Upper lobe of right lung (tissue), 1 donor: ENCODE measurements around the gene SDHD. TPM values are rescaled to one million over a fixed set of nuclear protein-coding genes. Genes with fewer than 3 reads are reported as not detected.

Experiments
- ATAC-seq: fragments of 200-7000 bp; cut with Tn5 transposase; one replicate; pipeline ENCODE4 v1.9.1; 2020; ENCODE audit warnings: mild to moderate bottlenecking, moderate library complexity
- DNase-seq: peaks from one replicate; pipeline ENCODE4 v3.0.0-alpha.2; 2020
- H3K27ac ChIP-seq: fragments of 200-600 bp; one replicate; pipeline ENCODE4 v1.8.0; 2022
- H3K27me3 ChIP-seq: fragments of 200-600 bp; one replicate; pipeline ENCODE4 v1.8.0; 2022; ENCODE audit warnings: mild to moderate bottlenecking
- H3K36me3 ChIP-seq: fragments of 200-600 bp; one replicate; pipeline ENCODE4 v1.8.0; 2022
- H3K4me1 ChIP-seq: fragments of 200-600 bp; one replicate; pipeline ENCODE4 v1.8.0; 2022
- H3K4me3 ChIP-seq: fragments of 200-600 bp; one replicate; pipeline ENCODE4 v1.8.0; 2022; ENCODE audit warnings: mild to moderate bottlenecking
- H3K9me3 ChIP-seq: fragments of 200-600 bp; one replicate; pipeline ENCODE4 v1.8.0; 2022
- intact Hi-C: fragments of 100-400 bp; cut with DNase I; formaldehyde crosslinking; loops from one replicate; pipeline ENCODE4 v1.11.0; 2022
- total RNA-seq: library from RNA; stranded (reverse); fragmentation: NEBNext Ultra II Directional; extraction: Animal tissue kit (Norgen Biotek cat#: 25700); gene quantifications from one replicate; pipeline ENCODE4 v1.2.1, GENCODE V29; 2021
- TF ChIP-seq, protein P1 (sequence below): fragments of 200-600 bp; IDR thresholded peaks from one replicate; pipeline ENCODE4 v1.8.0; 2022; ENCODE audit warnings: antibody characterized with exemption
- donor health status: DM: no; HTN: yes; CAD: no; lungs with severe emphysema.

Gene SDHD
- total RNA-seq, 1 donor from 2014 or later, result 90.1 TPM

DNA sequence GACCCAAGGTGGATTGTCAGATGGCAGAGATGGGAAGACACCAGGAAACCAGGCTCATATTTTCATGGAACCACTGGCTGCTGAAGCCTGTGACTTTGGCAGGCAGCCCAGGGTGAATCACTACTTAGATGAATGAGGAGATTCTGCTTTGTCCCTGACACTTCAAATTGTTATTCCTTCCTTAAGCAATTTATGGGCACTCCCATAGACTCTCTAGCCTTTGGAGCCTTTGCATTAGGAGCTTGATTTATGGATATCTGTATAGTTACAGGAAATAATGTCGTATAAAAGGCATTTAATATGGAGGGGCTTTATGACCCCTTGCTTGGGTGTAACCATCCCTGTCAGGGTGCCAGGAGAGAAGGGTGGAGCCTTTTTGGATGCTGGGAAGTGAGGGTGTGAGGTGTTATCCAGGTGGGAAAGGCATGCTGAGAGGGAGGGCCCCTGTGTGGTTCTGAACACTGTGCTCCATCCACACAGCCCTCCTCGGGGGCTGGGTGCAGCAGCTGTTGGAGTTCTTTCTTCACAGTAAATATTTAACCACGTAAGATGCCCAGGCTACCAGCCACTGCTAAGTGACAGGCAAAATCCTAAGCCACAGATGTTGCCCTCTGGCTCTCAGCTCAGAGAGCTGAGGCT lies 41.9 kb downstream of the SDHD start:
- intact Hi-C loops, result no loop called here
- Histone ChIP-seq H3K27me3 (no peaks in the 10 kb centered on the region), H3K4me1 (peaks cover 6% of the 10 kb centered on the region), H3K9me3 (no peaks in the 10 kb centered on the region), H3K27ac (no peak overlapping the region), H3K4me3 (no peak overlapping the region), H3K36me3 (no peaks in the 10 kb centered on the region)
- ATAC-seq, result no peak
- TF ChIP-seq, protein P1, sequence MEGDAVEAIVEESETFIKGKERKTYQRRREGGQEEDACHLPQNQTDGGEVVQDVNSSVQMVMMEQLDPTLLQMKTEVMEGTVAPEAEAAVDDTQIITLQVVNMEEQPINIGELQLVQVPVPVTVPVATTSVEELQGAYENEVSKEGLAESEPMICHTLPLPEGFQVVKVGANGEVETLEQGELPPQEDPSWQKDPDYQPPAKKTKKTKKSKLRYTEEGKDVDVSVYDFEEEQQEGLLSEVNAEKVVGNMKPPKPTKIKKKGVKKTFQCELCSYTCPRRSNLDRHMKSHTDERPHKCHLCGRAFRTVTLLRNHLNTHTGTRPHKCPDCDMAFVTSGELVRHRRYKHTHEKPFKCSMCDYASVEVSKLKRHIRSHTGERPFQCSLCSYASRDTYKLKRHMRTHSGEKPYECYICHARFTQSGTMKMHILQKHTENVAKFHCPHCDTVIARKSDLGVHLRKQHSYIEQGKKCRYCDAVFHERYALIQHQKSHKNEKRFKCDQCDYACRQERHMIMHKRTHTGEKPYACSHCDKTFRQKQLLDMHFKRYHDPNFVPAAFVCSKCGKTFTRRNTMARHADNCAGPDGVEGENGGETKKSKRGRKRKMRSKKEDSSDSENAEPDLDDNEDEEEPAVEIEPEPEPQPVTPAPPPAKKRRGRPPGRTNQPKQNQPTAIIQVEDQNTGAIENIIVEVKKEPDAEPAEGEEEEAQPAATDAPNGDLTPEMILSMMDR, result no peak
- no peak for DNase-seq

DNA sequence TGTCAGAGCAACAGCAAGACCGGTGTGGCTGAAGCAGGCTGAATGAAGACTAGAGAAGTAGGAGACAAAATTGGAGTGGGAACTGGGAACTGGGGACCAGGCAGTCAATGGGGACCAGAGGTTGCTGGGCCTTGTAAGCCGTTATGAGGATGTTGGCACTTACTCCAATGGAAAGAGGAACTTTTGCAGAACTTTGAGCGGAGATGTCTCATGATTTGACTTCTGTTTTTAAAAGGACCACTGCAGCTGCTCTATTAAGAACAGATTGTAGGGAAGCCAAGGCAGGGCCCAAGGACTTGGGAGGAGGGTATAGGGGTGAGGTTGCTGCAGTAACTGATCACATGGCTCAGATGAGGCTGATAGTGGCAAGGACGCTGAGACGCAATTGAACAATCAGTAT lies 43.0 kb downstream of the SDHD start:
- Histone ChIP-seq H3K36me3 (no peaks in the 10 kb centered on the region), H3K9me3 (no peaks in the 10 kb centered on the region), H3K27ac (no peak overlapping the region), H3K4me1 (peaks cover 6% of the 10 kb centered on the region), H3K4me3 (no peak overlapping the region), H3K27me3 (no peaks in the 10 kb centered on the region)
- ATAC-seq, result peak; percentile 87
- intact Hi-C loops, result no loop called here
- no peak for DNase-seq
- TF ChIP-seq, protein P1, result no peak

DNA sequence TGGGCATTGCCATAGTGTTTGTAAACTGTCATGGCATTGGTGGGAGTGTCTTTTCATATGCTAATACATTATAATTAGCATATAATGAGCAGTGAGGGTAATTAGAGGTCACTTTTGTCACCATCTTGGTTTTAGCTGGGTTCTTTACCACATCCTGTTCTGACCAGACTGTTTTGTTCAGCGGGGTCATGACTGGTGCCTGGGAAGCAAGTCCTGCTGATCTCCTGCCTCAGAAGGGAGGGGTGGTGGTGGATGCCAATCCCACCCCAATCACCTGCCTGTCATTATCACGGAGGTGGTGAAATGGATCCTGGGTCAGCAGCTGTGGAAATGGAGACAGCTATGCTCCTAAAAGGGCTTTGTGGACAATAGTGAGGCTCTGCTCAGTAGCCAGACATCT lies 46.1 kb downstream of the SDHD start:
- peaks cover 6% of the 10 kb centered on the region for H3K4me1 ChIP-seq
- intact Hi-C loops, result no loop called here
- no peaks in the 10 kb centered on the region for H3K9me3 ChIP-seq
- DNase-seq (no peak), ATAC-seq (no peak)
- H3K4me3 ChIP-seq, result no peak overlapping the region
- no peak overlapping the region for H3K27ac ChIP-seq
- TF ChIP-seq, protein P1, result no peak
- H3K36me3 ChIP-seq, result no peaks in the 10 kb centered on the region
- no peaks in the 10 kb centered on the region for H3K27me3 ChIP-seq

DNA sequence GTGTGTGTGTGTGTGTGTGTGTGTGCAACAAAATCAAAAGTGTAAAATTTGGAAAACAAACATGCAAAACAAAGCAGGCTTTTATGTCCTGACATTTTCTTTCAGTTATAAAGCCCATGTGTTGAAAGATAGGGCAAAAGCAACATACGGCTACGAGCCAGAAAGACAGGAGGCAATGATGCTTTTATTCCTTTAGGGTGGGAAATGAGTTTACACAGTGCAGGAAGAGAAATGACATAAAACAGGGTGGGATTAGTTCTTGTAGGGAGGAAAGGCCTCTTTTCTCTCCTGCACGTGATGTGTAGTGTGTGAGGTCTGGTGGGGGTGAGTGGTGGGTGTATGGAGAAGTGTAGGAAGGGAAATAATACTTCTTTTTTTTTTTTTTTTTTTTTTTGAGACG lies 47.8 kb downstream of the SDHD start:
- no peak overlapping the region for H3K27ac ChIP-seq
- intact Hi-C loops, result no loop called here
- TF ChIP-seq, protein P1, result no peak
- no peaks in the 10 kb centered on the region for H3K27me3 ChIP-seq
- no peak for ATAC-seq
- H3K36me3 ChIP-seq, result no peaks in the 10 kb centered on the region
- H3K4me1 ChIP-seq, result no peaks in the 10 kb centered on the region
- no peak overlapping the region for H3K4me3 ChIP-seq
- DNase-seq, result no peak
- H3K9me3 ChIP-seq, result no peaks in the 10 kb centered on the region

DNA sequence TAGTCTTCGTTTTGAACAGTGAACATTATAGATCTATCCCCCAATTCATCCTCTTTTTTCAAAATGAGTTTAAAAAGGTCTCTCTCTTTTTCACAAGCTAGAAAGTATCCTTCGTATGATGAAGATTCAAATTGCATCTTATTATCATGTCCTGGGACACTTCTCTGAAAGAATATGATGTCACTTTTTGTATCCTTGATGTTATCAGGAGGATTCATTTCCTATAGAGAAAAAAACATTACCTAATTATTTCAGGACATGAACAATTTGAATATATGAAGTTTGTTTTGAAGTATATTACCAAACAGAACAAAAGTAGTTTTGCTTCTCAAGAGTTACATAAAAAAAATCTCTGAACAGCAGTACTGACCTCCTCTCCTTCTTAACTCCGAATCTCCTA lies 56.9 kb downstream of the SDHD start:
- DNase-seq, result no peak
- Histone ChIP-seq H3K4me1 (no peaks in the 10 kb centered on the region), H3K36me3 (peaks cover 12% of the 10 kb centered on the region), H3K4me3 (no peak overlapping the region), H3K27ac (no peak overlapping the region), H3K27me3 (no peaks in the 10 kb centered on the region), H3K9me3 (no peaks in the 10 kb centered on the region)
- no peak for ATAC-seq
- intact Hi-C loops, result no loop called here
- TF ChIP-seq, protein P1, result no peak

Other genes with a start within 250 kb of the SDHD start
- gene ALG9, start 215.3 kb upstream of the SDHD start, total RNA-seq, result 26.6 TPM
- gene FDXACB1, start 207.7 kb upstream of the SDHD start, total RNA-seq, result 1.9 TPM
- gene CFAP68, start 207.3 kb upstream of the SDHD start, total RNA-seq, result 20.0 TPM
- gene CRYAB, start 175.1 kb upstream of the SDHD start, total RNA-seq, result 113 TPM
- 9.2 TPM for gene HSPB2, start 174.1 kb upstream of the SDHD start, total RNA-seq
- gene C11orf52, start 168.0 kb upstream of the SDHD start, total RNA-seq, result 9.8 TPM
- 15.2 TPM for gene DIXDC1, start 149.5 kb upstream of the SDHD start, total RNA-seq
- gene DLAT, start 61.5 kb upstream of the SDHD start, total RNA-seq, result 29.2 TPM
- gene PIH1D2, start 12.9 kb upstream of the SDHD start, total RNA-seq, result 1.3 TPM
- gene NKAPD1, start 12.6 kb upstream of the SDHD start, total RNA-seq, result 18.9 TPM
- 33.9 TPM for gene TIMM8B, start 117 bp upstream of the SDHD start, total RNA-seq
- 49.9 TPM for gene IL18, start 77.2 kb downstream of the SDHD start, total RNA-seq
- not detected for gene TEX12, start 80.5 kb downstream of the SDHD start, total RNA-seq
- 7.7 TPM for gene BCO2, start 88.6 kb downstream of the SDHD start, total RNA-seq
- 22.5 TPM for gene PTS, start 139.6 kb downstream of the SDHD start, total RNA-seq
- gene PLET1, start 174.0 kb downstream of the SDHD start, total RNA-seq, result not detected